C4-2B (cell line): Measurements from ENCODE around the gene SLC5A5.

ENCODE experiments used
- ZFX ChIP-seq: fragments of 450-650 bp; IDR thresholded peaks from 2 replicates; pipeline ENCODE4 v1.6.1; 2017
- TF ChIP-seq, protein P1 (sequence below): fragments of 450-650 bp; conservative IDR thresholded peaks from 2 replicates; pipeline ENCODE4 v1.5.1; 2017; ENCODE audit warnings: mild to moderate bottlenecking

DNA sequence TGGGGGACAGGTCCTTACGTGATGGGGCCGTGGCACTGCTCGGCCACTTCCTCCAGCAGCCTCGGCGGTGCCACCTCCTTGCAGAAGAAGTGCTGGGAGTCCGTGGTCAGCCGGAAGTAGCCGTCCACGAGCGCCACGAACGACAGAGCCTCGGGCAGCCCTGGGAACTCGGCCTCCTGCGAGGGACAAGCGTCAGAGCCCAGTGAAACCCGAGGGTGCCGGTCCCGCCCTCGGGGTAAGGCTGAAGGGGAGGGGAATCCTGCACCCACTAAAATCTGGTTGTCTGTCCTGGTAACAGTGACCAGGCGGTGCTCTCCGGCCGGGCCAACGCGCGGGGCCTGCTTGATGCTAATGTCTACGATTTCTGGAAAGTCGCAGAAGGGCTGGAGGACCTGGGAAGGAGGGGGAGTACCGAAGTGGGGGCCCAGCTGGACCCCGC is 30.4 kb upstream of the SLC5A5 start:
- TF ChIP-seq, protein P1, sequence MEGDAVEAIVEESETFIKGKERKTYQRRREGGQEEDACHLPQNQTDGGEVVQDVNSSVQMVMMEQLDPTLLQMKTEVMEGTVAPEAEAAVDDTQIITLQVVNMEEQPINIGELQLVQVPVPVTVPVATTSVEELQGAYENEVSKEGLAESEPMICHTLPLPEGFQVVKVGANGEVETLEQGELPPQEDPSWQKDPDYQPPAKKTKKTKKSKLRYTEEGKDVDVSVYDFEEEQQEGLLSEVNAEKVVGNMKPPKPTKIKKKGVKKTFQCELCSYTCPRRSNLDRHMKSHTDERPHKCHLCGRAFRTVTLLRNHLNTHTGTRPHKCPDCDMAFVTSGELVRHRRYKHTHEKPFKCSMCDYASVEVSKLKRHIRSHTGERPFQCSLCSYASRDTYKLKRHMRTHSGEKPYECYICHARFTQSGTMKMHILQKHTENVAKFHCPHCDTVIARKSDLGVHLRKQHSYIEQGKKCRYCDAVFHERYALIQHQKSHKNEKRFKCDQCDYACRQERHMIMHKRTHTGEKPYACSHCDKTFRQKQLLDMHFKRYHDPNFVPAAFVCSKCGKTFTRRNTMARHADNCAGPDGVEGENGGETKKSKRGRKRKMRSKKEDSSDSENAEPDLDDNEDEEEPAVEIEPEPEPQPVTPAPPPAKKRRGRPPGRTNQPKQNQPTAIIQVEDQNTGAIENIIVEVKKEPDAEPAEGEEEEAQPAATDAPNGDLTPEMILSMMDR = no peak
- no peak for TF ChIP-seq ZFX
